Retinal pigment epithelial cell (primary cell): ENCODE results near the gene DCDC1.

ENCODE experiments used
- DNase-seq: peaks from one replicate; pipeline ENCODE4 v3.0.0-alpha.2; 2010; ENCODE audit warnings: low read depth
- H3K4me3 ChIP-seq: 2 replicates; pipeline ENCODE4 v1.5.1; 2011; ENCODE audit warnings: mild to moderate bottlenecking, low read length, control low read depth, moderate library complexity
- TF ChIP-seq, protein P1 (sequence below): conservative IDR thresholded peaks from 2 replicates; pipeline ENCODE4 v1.5.1; 2011; ENCODE audit warnings: low read depth, low read length, control low read depth, inconsistent platforms

The DCDC1 gene

DNA sequence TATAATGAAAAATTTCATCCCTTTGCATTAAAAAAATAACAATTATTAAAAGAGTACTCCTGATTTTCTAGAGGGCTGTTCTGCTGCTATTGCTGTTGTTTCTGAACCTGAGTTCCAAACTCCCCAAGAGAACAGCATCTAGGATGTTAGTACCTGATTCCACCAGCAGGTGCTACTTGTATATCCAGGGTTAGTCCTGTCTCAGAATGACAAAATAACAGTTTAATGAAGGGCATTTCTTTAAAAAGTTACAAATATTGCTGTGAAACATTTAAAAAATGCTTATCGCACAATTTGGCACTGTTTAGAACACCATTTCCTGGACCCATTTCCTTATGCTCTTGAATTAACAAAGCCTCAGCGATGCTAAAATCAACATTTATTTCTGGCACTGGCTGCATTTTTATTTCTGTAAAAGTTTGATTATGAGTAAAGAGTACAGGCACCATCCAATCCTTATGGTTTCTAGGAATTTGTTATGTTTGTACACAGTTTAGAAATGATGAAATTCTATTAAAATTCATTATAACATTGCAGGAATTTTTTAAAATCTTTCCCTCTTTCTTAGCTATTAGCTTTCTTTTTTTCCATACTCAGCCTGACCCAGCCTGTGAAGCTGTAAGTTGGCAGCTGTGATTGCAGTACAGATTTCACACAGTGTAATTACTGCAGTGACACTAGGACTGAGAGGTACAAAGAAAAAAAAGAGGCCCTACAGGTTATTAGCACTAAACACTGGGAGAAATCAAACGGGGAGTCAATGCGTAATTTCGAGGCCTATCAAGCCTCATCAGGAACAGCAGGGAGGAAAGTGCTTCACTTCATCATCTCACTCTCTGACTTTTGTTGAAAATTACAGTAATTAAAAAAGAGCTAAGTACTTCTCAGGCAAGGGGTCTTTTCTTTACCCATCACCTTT lies 208.8 kb downstream of the DCDC1 start:
- H3K4me3 ChIP-seq, result no peak overlapping the region
- no peak for DNase-seq
- TF ChIP-seq, protein P1, sequence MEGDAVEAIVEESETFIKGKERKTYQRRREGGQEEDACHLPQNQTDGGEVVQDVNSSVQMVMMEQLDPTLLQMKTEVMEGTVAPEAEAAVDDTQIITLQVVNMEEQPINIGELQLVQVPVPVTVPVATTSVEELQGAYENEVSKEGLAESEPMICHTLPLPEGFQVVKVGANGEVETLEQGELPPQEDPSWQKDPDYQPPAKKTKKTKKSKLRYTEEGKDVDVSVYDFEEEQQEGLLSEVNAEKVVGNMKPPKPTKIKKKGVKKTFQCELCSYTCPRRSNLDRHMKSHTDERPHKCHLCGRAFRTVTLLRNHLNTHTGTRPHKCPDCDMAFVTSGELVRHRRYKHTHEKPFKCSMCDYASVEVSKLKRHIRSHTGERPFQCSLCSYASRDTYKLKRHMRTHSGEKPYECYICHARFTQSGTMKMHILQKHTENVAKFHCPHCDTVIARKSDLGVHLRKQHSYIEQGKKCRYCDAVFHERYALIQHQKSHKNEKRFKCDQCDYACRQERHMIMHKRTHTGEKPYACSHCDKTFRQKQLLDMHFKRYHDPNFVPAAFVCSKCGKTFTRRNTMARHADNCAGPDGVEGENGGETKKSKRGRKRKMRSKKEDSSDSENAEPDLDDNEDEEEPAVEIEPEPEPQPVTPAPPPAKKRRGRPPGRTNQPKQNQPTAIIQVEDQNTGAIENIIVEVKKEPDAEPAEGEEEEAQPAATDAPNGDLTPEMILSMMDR, result peak; percentile 61

DNA sequence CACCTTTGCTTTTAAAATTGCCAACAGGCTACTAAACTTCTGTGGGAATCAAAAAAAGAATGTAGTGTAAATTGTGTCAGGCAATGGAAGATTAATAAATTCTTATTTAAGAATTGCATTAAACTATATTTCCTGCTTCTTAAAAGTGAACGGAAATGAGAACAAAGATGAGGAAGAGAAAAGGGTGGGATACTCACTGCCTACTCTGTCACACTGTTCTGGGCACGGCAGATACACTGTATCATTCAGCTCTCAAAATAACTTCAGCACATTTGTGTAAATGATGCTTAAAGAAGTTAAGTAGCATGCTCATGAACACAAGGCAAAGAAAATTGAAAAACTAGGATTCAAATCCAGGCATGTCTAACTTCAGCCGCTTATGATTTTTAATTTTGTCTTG lies 218.7 kb downstream of the DCDC1 start:
- no peak for DNase-seq
- TF ChIP-seq, protein P1, result no peak
- H3K4me3 ChIP-seq, result no peak overlapping the region

DNA sequence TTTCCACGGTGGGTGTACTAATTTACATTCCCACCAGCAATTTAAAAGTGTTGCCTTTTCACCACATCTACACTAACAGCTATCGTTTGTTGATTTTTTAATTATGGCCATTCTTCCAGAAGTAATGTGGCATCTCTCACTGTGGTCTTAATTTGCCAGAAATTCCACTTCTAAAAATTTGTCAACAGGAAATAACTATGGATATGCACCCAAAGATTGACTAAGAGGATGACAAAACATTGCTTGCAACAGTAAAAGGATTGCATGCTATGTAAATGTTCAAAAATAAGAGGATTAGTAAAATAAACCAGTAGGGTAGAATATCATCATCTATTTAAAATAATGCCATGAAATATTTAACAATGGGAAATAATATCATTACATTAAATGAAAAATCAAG lies 219.5 kb downstream of the DCDC1 start:
- TF ChIP-seq, protein P1, result no peak
- no peak for DNase-seq
- H3K4me3 ChIP-seq, result no peak overlapping the region

DNA sequence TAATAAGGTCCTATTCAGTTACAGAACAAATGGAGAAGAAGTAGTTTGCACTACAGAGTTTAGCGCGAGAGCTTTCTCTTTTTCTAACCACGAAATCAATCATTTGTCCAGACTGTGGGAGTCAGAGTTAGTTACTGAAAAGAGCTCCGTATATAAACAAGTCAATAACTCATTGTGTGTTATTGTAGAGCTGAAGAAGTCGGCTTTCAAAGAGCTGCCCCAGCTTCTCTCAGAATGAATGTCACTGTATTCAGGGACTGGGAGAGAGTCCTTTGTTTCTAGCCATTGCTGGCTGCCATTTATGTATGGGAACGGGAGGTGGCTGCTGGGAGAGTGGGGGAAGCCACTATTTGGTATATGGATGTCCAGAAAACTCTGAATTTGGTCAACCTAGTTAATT lies 227.8 kb downstream of the DCDC1 start:
- no peak for DNase-seq
- TF ChIP-seq, protein P1, result no peak
- H3K4me3 ChIP-seq, result no peak overlapping the region

DNA sequence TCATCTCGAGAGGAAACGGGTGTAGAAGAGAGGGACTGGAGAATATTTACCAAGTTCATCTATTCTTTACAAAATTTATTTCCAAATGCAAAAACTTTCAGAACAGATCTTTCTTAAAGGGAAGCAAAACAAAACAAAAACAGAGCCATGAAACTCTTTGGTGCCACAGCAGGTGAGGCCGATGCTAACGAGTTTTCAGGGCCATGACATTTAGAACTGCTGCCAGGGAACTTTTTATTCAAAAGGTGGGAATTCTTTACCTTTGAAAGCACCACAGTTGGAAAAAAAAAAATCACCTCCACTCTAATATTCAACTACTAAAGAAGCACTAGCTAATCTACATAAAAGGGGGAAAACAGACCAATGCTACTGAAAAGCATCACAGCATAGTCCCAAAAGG lies 230.1 kb downstream of the DCDC1 start:
- no peak for DNase-seq
- TF ChIP-seq, protein P1, result no peak
- H3K4me3 ChIP-seq, result no peak overlapping the region

DNA sequence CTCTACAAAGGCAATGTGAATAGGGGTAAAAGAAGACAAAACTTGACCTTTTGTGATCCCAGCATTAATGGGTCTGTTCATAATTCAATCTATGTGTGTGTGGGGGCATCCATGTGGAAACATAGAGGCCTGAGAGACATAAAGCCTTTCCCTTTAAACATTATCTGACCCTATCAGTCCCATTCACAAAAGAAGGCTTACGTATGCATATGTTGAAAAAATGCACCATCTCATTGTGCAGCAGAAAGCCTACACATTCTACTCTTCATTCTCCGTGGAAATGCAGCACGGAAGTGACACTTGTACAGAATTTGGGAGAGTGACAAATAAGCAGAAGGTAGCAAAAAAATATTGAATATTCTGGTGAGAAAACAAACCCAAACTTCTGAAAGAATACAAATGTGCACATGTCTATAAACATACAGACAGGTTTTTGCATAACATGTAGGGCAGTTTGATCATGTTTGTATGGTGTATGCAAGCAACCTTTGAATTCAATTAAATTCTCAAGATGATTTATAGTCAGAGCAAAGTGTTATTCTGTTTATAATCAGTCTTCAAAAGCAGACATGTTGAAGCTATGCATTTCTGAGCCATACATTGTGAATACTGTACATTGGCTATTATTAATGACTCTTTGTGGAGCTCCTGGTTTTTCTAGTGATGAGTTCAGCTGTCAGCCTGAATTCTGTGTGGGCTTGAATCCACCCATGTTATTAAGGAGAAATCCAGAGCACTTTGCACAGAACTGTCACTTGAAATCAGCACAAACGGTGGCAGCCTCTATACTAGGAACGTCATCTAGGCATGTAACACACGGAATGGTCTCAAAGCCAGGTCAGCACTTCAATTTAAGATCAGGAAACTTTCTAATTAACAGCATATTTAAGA lies 236.8 kb downstream of the DCDC1 start:
- TF ChIP-seq, protein P1, result no peak
- DNase-seq, result no peak
- H3K4me3 ChIP-seq, result no peak overlapping the region
